ENCODE measurements around the gene SCAF8.

SCAF8 gene

GRCh38 chr6:154829970-154830369 lies 96.8 kb downstream of the SCAF8 start:
- no peak for DNase-seq (ENCODE audit: low read depth)
- TF ChIP-seq CTCF (conservative IDR thresholded peaks at IDR 0.05; ENCODE audit: low read depth, low read length) = no peak
- no peak overlapping the region for H3K4me3 ChIP-seq (ENCODE audit: low read depth, low read length)

- H3K4me3 ChIP-seq (ENCODE audit: low read depth, low read length) = no peak overlapping the region
- no peak for DNase-seq (ENCODE audit: low read depth)
- no peak for TF ChIP-seq CTCF (conservative IDR thresholded peaks at IDR 0.05; ENCODE audit: low read depth, low read length)
Observed at GRCh38 chr6:154830771-154831170, 97.6 kb downstream of the SCAF8 start.

- no peak overlapping the region for H3K4me3 ChIP-seq (ENCODE audit: low read depth, low read length)
- no peak for TF ChIP-seq CTCF (conservative IDR thresholded peaks at IDR 0.05; ENCODE audit: low read depth, low read length)
- DNase-seq (ENCODE audit: low read depth) = no peak
Observed at GRCh38 chr6:154835307-154835706, 102.1 kb downstream of the SCAF8 start.

GRCh38 chr6:154839546-154839945 lies 106.3 kb downstream of the SCAF8 start:
- TF ChIP-seq CTCF (conservative IDR thresholded peaks at IDR 0.05; ENCODE audit: low read depth, low read length) = no peak
- DNase-seq (ENCODE audit: low read depth) = no peak

GRCh38 chr6:154840363-154840762 lies 107.1 kb downstream of the SCAF8 start:
- no peak for TF ChIP-seq CTCF (conservative IDR thresholded peaks at IDR 0.05; ENCODE audit: low read depth, low read length)
- no peak for DNase-seq (ENCODE audit: low read depth)
- H3K4me3 ChIP-seq (ENCODE audit: low read depth, low read length) = no peak overlapping the region

More at GRCh38 chr6:154839546-154839945, 106.3 kb downstream of the SCAF8 start:
- H3K4me3 ChIP-seq (ENCODE audit: low read depth, low read length) = no peak overlapping the region

GRCh38 chr6:154841109-154841508 lies 107.9 kb downstream of the SCAF8 start:
- DNase-seq (ENCODE audit: low read depth) = no peak
- no peak overlapping the region for H3K4me3 ChIP-seq (ENCODE audit: low read depth, low read length)
- no peak for TF ChIP-seq CTCF (conservative IDR thresholded peaks at IDR 0.05; ENCODE audit: low read depth, low read length)

GRCh38 chr6:154842833-154843232 lies 109.6 kb downstream of the SCAF8 start:
- TF ChIP-seq CTCF (conservative IDR thresholded peaks at IDR 0.05; ENCODE audit: low read depth, low read length) = no peak
- DNase-seq (ENCODE audit: low read depth) = no peak
- no peak overlapping the region for H3K4me3 ChIP-seq (ENCODE audit: low read depth, low read length)
